ENCODE measurements around the gene TTC7B.
A peak's percentile ranks its signal among the peaks of the same experiment; 100 is the strongest.
"Not testable (repeated sequence)": the region's sequence is repeated elsewhere in the genome, so short reads cannot be mapped to it uniquely, and the experiment has no call there.

TTC7B gene

GRCh38 chr14:90830931-90831701, 14.9 kb upstream of the TTC7B start:
- no peak for DNase-seq

- DNase-seq: no peak
These were observed 13.4 kb upstream of the TTC7B start for GRCh38 chr14:90829677-90830076.

- DNase-seq: no peak
These were observed 12.6 kb upstream of the TTC7B start for GRCh38 chr14:90828642-90829487.

- peak; percentile 62 for DNase-seq
These were observed 11.8 kb upstream of the TTC7B start for GRCh38 chr14:90827919-90828610.

- DNase-seq: not testable (repeated sequence)
These were observed 7.3 kb upstream of the TTC7B start for GRCh38 chr14:90823542-90823941.

GRCh38 chr14:90820958-90821357, 4.7 kb upstream of the TTC7B start:
- no peak for DNase-seq

GRCh38 chr14:90819734-90820393, 3.6 kb upstream of the TTC7B start:
- DNase-seq: no peak

- DNase-seq: no peak
These were observed 2.5 kb upstream of the TTC7B start for GRCh38 chr14:90818715-90819114.

GRCh38 chr14:90816681-90817436, 629 bp upstream of the TTC7B start:
- DNase-seq: no peak

GRCh38 chr14:90815572-90815821, 733 bp downstream of the TTC7B start:
- no peak for DNase-seq

GRCh38 chr14:90814806-90815571, 1.2 kb downstream of the TTC7B start:
- DNase-seq: no peak

- DNase-seq: no peak
These were observed 2.8 kb downstream of the TTC7B start for GRCh38 chr14:90813442-90813841.

- DNase-seq: no peak
These were observed 4.1 kb downstream of the TTC7B start for GRCh38 chr14:90812109-90812508.

GRCh38 chr14:90811641-90812040, 4.6 kb downstream of the TTC7B start:
- no peak for DNase-seq

GRCh38 chr14:90810806-90811205, 5.4 kb downstream of the TTC7B start:
- no peak for DNase-seq

- no peak for DNase-seq
These were observed 6.5 kb downstream of the TTC7B start for GRCh38 chr14:90809530-90810312.

GRCh38 chr14:90808759-90809529, 7.3 kb downstream of the TTC7B start:
- DNase-seq: no peak

- no peak for DNase-seq
These were observed 9.2 kb downstream of the TTC7B start for GRCh38 chr14:90807060-90807459.

- DNase-seq: no peak
These were observed 10.3 kb downstream of the TTC7B start for GRCh38 chr14:90805662-90806540.

Data from GOT3 (cell line).